Muscle of leg (tissue), 11 donors: ENCODE measurements around the gene OR8B2. TPM values are rescaled to one million over a fixed set of nuclear protein-coding genes. Genes with fewer than 3 reads are reported as not detected.
"Not testable (repeated sequence)": the region's sequence is repeated elsewhere in the genome, so short reads cannot be mapped to it uniquely, and the experiment has no call there.

Experiments
- DNase-seq: peaks from one replicate; pipeline ENCODE4 v3.0.0; 2013
- H3K27ac ChIP-seq: one replicate; pipeline ENCODE4 v1.5.1; 2013; ENCODE audit warnings: mild to moderate bottlenecking, low read length, control low read depth
- H3K27me3 ChIP-seq: one replicate; pipeline ENCODE4 v1.6.1; 2013; ENCODE audit warnings: low read length; ENCODE audit not compliant: control insufficient read depth, insufficient read depth
- H3K36me3 ChIP-seq: one replicate; pipeline ENCODE4 v1.6.1; 2013; ENCODE audit warnings: low read length; ENCODE audit not compliant: control insufficient read depth, insufficient read depth
- H3K4me1 ChIP-seq: one replicate; pipeline ENCODE4 v1.6.1; 2013; ENCODE audit warnings: low read length; ENCODE audit not compliant: control insufficient read depth, insufficient read depth
- H3K4me3 ChIP-seq: one replicate; pipeline ENCODE4 v1.5.1; 2013; ENCODE audit warnings: low read length, control low read depth
- H3K9me3 ChIP-seq: replicated peaks from 2 replicates; pipeline ENCODE4 v1.6.1; 2013; ENCODE audit warnings: low read depth, low read length; ENCODE audit not compliant: control insufficient read depth
- WGBS: methylation state at CpG from one replicate; pipeline ENCODE4 v1.1.5; 2013; ENCODE audit warnings: missing lambda C conversion rate; ENCODE audit not compliant: insufficient coverage; 5-methylcytosine and 5-hydroxymethylcytosine counted together
- polyA plus RNA-seq, 8 donors: library from polyadenylated mRNA; unstranded; fragments of 120-200 nt; gene quantifications; one replicate each; pipeline versions ENCODE4 v1.2.1 to v1.2.3, GENCODE V29; 2013; ENCODE audit warnings: inconsistent platforms in 1 of 8, low replicate concordance in 1 of 8; ENCODE audit not compliant: insufficient read length in 8 of 8, insufficient read depth in 1 of 8
- total RNA-seq: library from RNA; stranded (reverse); fragments of 120-200 nt; gene quantifications from one replicate; pipeline ENCODE4 v1.2.4, GENCODE V29; 2013

The OR8B2 gene
- total and polyA plus RNA-seq, 9 donors = 0.18 TPM; not detected in 8

DNA sequence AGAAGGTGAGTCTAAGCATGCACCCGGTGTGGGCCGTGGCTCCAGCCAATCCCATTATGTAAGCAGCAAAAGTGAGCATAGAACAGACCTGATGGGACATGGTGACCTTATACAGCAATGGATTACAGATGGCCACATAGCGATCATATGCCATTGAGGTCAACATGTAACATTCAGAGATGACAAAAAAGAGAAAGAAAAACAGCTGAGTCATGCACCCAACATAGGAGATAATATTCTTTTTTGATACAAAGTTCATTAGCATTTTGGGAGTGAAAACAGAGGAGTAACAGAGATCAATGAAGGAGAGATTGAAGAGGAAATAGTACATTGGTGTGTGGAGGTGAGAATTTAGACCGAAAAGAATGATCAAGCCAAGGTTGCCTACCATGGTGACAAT lies 12.5 kb upstream of the OR8B2 start:
- H3K9me3 ChIP-seq, H3K36me3 ChIP-seq, DNase-seq, H3K4me3 ChIP-seq, H3K27ac ChIP-seq, H3K4me1 ChIP-seq, H3K27me3 ChIP-seq: not testable (repeated sequence)
- no CpG with 5 or more reads among the region's 4 CpGs for WGBS

DNA sequence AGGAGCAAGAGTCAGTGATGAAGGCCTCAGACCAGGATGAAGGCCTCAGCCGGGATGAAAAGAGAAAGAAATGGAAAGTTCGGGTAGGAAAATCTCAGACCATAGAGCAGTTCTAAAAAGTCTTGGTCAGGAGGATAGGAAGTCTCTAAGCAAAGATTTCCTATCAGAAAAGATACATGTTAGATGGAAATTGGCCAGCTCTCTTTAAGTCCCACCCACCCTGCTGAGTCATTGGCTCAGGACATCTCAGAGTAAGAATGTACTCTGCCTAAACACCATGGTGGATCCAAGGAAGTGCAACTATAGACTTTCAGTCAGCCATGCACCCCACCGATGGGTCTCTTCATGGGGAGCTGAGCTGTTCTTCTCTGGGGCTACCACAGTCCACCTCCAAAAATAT lies 10.1 kb upstream of the OR8B2 start:
- DNase-seq = no peak
- no CpG with 5 or more reads among the region's 3 CpGs for WGBS
- H3K27me3 ChIP-seq = no peaks in the 10 kb centered on the region

DNA sequence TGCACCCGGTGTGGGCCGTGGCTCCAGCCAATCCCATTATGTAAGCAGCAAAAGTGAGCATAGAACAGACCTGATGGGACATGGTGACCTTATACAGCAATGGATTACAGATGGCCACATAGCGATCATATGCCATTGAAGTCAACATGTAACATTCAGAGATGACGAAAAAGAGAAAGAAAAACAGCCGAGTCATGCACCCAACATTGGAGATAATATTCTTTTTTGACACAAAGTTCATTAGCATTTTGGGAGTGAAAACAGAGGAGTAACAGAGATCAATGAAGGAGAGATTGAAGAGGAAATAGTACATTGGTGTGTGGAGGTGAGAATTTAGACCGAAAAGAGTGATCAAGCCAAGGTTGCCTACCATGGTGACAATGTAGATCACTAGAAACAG lies 1.4 kb downstream of the OR8B2 start:
- H3K9me3 ChIP-seq, H3K27ac ChIP-seq, DNase-seq, H3K4me3 ChIP-seq, H3K36me3 ChIP-seq, H3K27me3 ChIP-seq, H3K4me1 ChIP-seq: not testable (repeated sequence)
- no CpG with 5 or more reads among the region's 6 CpGs for WGBS

More for the DNA sequence above, 10.1 kb upstream of the OR8B2 start:
- Histone ChIP-seq H3K4me3 (no peak overlapping the region), H3K27ac (no peak overlapping the region), H3K36me3 (no peaks in the 10 kb centered on the region), H3K9me3 (no peaks in the 10 kb centered on the region), H3K4me1 (no peaks in the 10 kb centered on the region)

DNA sequence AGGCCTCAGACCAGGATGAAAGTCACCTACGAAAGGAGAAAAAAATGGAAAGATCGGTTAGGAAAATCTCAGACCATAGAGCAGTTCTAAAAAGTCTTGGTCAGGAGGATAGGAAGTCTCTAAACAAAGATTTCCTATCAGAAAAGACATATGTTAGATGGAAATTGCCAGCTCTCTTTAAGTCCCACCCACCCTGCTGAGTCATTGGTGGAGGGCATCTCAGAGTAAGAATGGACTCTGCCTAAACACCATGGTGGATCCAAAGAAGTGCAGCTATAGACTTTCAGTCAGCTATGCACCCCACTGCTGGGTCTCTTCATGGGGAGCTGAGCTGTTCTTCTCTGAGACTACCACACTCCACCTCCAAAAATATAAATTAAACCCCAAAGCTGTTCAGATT lies 3.7 kb downstream of the OR8B2 start:
- no peak overlapping the region for H3K27ac ChIP-seq
- H3K27me3 ChIP-seq = no peaks in the 10 kb centered on the region
- no peaks in the 10 kb centered on the region for H3K9me3 ChIP-seq
- no peak for DNase-seq
- WGBS = no CpG with 5 or more reads among the region's 2 CpGs
- H3K36me3 ChIP-seq = no peaks in the 10 kb centered on the region
- no peak overlapping the region for H3K4me3 ChIP-seq
- H3K4me1 ChIP-seq = no peaks in the 10 kb centered on the region

DNA sequence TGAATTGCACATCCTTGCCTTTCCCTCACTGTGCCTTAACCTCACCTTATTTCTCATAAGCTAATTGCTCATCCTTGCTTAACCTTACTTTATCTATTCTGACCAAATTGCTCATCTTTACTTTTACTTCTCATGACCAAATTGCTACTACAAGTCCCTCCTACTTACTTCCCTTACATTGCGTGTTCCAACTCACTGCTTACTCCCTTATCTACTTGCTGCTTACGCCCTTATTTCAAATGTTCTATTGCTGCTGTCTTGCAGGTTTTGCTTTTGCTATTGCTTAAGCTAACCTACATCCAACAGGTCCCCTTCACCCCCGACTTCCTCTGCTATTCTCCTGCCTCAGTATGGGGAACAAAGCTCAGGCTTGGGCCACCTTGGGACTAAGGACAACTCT lies 8.0 kb downstream of the OR8B2 start:
- Histone ChIP-seq H3K27ac (no peak overlapping the region), H3K27me3 (no peaks in the 10 kb centered on the region), H3K9me3 (no peaks in the 10 kb centered on the region), H3K36me3 (no peaks in the 10 kb centered on the region), H3K4me1 (no peaks in the 10 kb centered on the region), H3K4me3 (no peak overlapping the region)
- WGBS = 61% methylated on average over 2 of the region's 3 CpGs
- no peak for DNase-seq

DNA sequence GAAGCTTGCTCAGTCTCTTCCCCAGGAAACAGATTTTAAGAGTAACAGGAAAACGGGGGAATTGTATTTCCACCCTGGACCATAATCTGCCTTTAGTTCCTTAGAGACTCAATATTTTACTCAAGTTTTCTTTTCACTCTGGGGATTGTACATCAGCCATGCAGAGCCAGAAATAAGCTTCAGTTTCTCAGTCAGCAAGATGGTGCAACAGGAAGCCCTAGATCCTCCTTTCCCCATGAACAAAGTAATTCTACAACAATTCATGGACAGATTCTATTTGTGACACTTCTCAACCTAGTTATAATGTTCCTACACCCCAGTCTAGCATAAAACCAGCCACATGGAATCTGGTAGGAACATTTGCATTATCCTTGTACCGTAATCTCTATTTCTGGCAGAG lies 24.7 kb downstream of the OR8B2 start:
- no CpG with 5 or more reads among the region's 2 CpGs for WGBS
- no peaks in the 10 kb centered on the region for H3K27me3 ChIP-seq
- no peaks in the 10 kb centered on the region for H3K36me3 ChIP-seq
- H3K4me3 ChIP-seq = no peak overlapping the region
- no peaks in the 10 kb centered on the region for H3K4me1 ChIP-seq
- H3K9me3 ChIP-seq = no peaks in the 10 kb centered on the region
- DNase-seq = peak; percentile 52
- H3K27ac ChIP-seq = no peak overlapping the region

DNA sequence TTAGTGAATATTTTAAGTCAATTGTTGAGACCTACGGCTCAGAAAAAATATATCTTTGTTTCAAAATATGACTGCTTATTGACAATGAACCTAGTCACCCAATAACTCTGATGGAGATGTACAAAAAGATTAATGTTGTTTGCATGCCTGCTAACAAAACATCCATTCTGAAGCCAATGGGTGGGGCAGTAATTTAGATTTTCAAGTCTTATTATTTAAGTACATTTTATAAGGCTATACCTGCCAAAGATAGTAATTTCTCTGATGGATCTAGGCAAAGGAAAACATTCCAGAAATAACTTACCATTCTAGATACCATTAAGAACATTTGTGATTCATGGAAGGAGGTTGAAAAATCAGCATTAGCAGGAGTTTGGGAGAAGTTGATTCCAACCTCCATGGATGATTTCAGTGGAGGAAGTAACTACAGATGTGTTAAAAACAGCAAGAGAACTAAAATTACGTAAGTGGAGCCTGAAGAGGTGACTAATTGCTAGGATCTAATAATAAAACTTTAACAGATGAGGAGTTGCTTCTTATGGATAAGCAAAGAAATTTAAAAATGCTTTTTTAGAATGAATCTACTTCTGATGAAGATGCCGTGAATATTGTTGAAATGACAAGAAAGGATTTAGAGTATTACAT lies 37.9 kb downstream of the OR8B2 start:
- Histone ChIP-seq H3K9me3 (no peaks in the 10 kb centered on the region), H3K4me1 (no peaks in the 10 kb centered on the region), H3K27ac (no peak overlapping the region), H3K27me3 (no peaks in the 10 kb centered on the region), H3K36me3 (no peaks in the 10 kb centered on the region), H3K4me3 (no peak overlapping the region)
- no peak for DNase-seq
- WGBS = no CpG with 5 or more reads among the region's 3 CpGs

DNA sequence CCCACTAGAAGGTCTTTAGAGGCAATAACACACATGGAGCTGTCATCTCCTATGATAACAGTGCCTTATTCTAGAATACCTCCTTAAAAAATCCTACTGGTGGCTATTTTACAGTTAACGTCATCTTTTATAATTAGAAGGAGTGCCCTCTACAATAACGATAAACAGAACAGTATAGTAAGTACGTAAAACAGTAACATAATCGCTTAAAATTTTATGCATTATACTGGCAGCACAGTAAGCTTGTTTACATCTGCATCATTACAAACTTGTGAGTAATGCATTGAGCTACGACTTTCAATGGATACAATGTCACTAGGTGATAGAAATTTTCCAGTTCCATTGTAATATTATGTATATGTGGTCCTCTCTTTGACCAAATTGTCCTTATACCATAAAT lies 40.0 kb downstream of the OR8B2 start:
- DNase-seq = no peak
- Histone ChIP-seq H3K4me3 (no peak overlapping the region), H3K27ac (no peak overlapping the region), H3K9me3 (no peaks in the 10 kb centered on the region), H3K27me3 (no peaks in the 10 kb centered on the region), H3K36me3 (no peaks in the 10 kb centered on the region), H3K4me1 (no peaks in the 10 kb centered on the region)
- no CpG with 5 or more reads among the region's 5 CpGs for WGBS

DNA sequence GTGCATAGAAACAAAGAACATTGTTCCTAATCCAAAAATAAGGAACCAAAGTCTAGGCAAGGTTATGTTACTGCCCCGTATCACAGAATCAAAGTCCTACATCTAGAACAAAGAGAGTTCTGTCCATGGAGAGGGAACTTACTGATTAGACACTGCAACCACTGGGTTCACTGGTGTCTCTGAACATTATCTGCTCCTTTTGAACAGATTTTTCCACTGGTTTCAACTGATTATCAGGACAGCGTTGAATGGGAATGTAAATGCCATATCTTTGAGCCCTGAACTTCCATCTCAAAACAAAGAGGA lies 44.2 kb downstream of the OR8B2 start:
- no peaks in the 10 kb centered on the region for H3K27me3 ChIP-seq
- H3K4me3 ChIP-seq = no peak overlapping the region
- no peaks in the 10 kb centered on the region for H3K9me3 ChIP-seq
- H3K4me1 ChIP-seq = no peaks in the 10 kb centered on the region
- DNase-seq = no peak
- no peak overlapping the region for H3K27ac ChIP-seq
- 60% methylated on average over 1 of the region's 2 CpGs for WGBS
- no peaks in the 10 kb centered on the region for H3K36me3 ChIP-seq

DNA sequence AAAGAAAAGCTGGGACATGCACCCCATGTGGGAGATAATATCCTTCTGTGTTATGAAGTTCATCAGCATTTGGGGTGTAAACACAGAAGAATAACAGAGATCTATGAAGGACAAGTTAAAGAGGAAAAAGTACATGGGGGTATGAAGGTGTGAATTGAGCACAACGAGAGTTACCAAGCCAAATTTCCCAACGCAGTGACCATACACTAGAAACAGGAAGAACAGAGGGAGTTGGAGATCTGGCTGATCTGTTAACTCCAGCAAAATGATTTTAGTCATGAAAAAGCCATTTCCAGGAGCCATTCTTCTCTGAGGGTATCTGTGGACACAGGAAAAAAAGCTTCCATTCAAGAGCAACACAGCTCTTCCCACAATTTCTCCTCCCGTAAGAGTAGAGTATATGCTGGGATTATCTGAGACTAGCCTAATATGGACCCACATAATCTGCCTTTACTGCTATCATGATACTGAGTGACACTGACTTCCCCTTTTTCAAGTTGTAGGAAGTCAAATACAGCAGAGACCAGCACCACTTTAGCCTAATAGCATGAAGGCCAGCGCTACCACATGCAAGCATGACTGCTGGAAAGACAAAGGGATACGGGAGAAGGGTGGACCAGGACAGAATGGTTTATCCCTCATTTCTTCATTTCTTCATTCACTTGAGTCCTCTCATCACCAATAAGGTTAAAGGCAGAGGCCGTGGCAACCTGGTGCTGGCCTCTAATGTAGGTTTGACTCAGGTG lies 44.7 kb downstream of the OR8B2 start:
- no peaks in the 10 kb centered on the region for H3K4me1 ChIP-seq
- no CpG with 5 or more reads among the region's 6 CpGs for WGBS
- H3K27ac ChIP-seq = no peak overlapping the region
- peak; percentile 18 for DNase-seq
- no peaks in the 10 kb centered on the region for H3K9me3 ChIP-seq
- no peak overlapping the region for H3K4me3 ChIP-seq
- H3K36me3 ChIP-seq = no peaks in the 10 kb centered on the region
- no peaks in the 10 kb centered on the region for H3K27me3 ChIP-seq
